Coronary artery (tissue), 2 donors: ENCODE results near the gene GCSAM.
A peak's percentile ranks its signal among the peaks of the same experiment; 100 is the strongest.

Experiments used
- DNase-seq: peaks from one replicate; pipeline ENCODE4 v3.0.0-alpha.2; 2017; ENCODE audit warnings: low spot score
- H3K27ac ChIP-seq, 2 donors: fragments of 200-600 bp; sonication (generic); one replicate each; pipeline ENCODE4 v1.5.1; 2016 to 2019
- H3K4me3 ChIP-seq: fragments of 200-600 bp; sonication (generic); 2 replicates; pipeline ENCODE4 v1.5.1; 2016; ENCODE audit warnings: mild to moderate bottlenecking, moderate library complexity
- CTCF ChIP-seq: fragments of 200-600 bp; sonication (generic); IDR thresholded peaks from one replicate; pipeline ENCODE4 v1.5.1; 2019; ENCODE audit warnings: antibody characterized with exemption

GCSAM gene

GRCh38 chr3:112090887-112091586 lies 42.0 kb downstream of the GCSAM start:
- H3K4me3 ChIP-seq, result no peak overlapping the region
- TF ChIP-seq CTCF, result no peak
- H3K27ac ChIP-seq, result no peak overlapping the region
- DNase-seq, result no peak

- no peak for TF ChIP-seq CTCF
- no peak for DNase-seq
- Histone ChIP-seq H3K27ac (no peak overlapping the region), H3K4me3 (no peak overlapping the region)
Observed at GRCh38 chr3:112089956-112090886, 42.8 kb downstream of the GCSAM start.

- TF ChIP-seq CTCF, result no peak
- no peak for DNase-seq
- Histone ChIP-seq H3K4me3 (no peak overlapping the region), H3K27ac (no peak overlapping the region)
Observed at GRCh38 chr3:112088944-112089343, 44.1 kb downstream of the GCSAM start.

- DNase-seq, result no peak
- no peak for TF ChIP-seq CTCF
- Histone ChIP-seq H3K27ac (no peak overlapping the region), H3K4me3 (no peak overlapping the region)
Observed at GRCh38 chr3:112087746-112088145, 45.3 kb downstream of the GCSAM start.

GRCh38 chr3:112086875-112087524 lies 46.0 kb downstream of the GCSAM start:
- no peak for TF ChIP-seq CTCF
- peak overlapping the region; percentile 92 for H3K4me3 ChIP-seq
- DNase-seq, result no peak
- H3K27ac ChIP-seq, result no peak overlapping the region

- no peak for TF ChIP-seq CTCF
- H3K27ac ChIP-seq, result peak within 1 kb of the TSS in 1 of 2 donors; percentile 57
- peak within 1 kb of the TSS; percentile 92 for H3K4me3 ChIP-seq
- DNase-seq, result peak; percentile 87
Observed at GRCh38 chr3:112086076-112086854, 46.8 kb downstream of the GCSAM start, which contains the start of gene C3orf52. Gene C3orf52, plus strand, starts transcription at chr3:112086389. Its CDS starts 19 bp downstream, at chr3:112086408.
